HG03520 (cell line): ENCODE measurements around the gene GAS2.

Experiments used
- ATAC-seq: cut with Tn5 transposase; IDR thresholded peaks from one replicate; pipeline ENCODE4 v1.9.1; 2021; ENCODE audit warnings: mild to moderate bottlenecking, moderate library complexity; ENCODE audit not compliant: unreplicated experiment

Gene GAS2

DNA sequence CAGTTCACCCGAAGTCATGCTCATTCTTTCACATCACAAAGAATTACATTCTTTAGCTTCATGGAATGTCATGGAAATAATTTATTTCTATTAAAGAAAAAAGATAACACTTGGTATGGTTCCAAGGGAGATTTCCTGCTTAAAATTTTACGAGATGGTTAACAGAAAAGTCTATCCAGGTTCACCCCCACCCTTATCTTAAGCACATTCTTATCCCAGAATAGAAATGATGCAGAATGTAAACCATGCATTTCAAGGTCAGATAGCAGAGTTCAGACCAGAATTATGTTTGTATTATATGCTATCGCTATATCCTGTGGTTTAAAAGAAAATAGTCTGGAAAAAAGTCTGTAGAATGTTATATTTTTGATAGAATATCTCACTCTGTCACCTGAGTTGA, 58.7 kb downstream of the GAS2 start:
- no peak for ATAC-seq

- no peak for ATAC-seq
Measured at GRCh38 chr11:22728600-22729389, 62.4 kb downstream of the GAS2 start.

GRCh38 chr11:22730319-22730718, 63.9 kb downstream of the GAS2 start:
- ATAC-seq = no peak

- ATAC-seq = no peak
Measured at GRCh38 chr11:22732588-22732987, 66.2 kb downstream of the GAS2 start.

DNA sequence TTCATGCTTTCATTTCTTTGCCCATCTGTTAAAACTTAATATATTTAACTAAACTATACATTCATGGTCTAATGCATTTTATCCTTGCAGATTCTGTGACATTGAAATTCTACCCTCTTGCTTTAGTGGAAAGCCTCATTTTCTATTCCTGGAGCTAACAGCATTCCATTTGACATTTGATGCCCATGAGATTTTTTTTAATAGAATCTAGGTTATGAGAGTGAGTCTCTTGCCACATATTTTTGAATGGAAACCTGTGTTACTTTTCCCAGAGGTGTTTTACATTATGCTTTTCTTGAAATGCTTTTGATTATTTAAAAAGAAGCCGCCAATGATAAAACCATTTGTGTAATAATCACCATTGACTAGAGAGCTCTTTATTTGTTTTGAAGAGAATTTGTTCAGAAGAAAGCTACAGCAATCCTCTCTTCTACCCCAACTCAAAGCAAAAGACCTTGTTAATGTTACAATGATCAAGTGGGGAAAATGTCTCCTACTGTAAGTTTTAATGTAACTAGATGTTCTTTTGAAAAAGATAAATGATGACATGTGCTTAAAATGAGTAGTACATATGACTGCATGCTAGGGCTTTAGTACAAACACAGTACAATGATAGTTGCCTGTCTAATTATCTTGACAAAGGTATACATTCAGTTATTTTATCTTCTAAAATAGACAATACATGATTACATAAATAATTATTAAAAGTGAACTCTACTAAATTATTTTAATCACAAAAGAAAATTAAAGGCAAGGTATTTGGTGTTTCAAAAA, 67.3 kb downstream of the GAS2 start:
- no peak for ATAC-seq

GRCh38 chr11:22734628-22735345, 68.4 kb downstream of the GAS2 start:
- no peak for ATAC-seq

GRCh38 chr11:22742157-22742613, 75.8 kb downstream of the GAS2 start:
- ATAC-seq = no peak

GRCh38 chr11:22749536-22749935, 83.1 kb downstream of the GAS2 start:
- ATAC-seq = no peak

DNA sequence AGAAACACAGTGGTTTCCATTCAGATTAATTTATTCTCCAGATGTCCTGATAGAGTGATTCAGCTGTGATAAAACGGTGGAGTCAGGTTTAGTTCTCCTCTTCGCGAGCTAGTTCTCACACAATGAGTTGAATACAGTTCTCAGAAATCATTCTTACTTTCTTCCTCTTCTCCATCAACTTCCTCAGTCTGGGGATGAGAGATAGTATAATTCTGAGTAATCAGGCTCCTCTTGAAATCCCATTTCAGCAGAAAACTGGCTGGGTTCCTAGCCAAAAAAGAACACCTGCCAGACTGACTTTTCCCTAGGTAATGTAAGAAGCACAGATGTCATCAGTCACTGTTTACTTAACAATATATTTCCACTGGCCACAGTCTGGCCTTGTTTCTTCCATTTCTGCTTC, 86.5 kb downstream of the GAS2 start:
- ATAC-seq = no peak

GRCh38 chr11:22753416-22753815, 87.0 kb downstream of the GAS2 start:
- no peak for ATAC-seq

GRCh38 chr11:22761066-22761465, 94.7 kb downstream of the GAS2 start:
- no peak for ATAC-seq

GRCh38 chr11:22763166-22763565, 96.8 kb downstream of the GAS2 start:
- ATAC-seq = no peak

DNA sequence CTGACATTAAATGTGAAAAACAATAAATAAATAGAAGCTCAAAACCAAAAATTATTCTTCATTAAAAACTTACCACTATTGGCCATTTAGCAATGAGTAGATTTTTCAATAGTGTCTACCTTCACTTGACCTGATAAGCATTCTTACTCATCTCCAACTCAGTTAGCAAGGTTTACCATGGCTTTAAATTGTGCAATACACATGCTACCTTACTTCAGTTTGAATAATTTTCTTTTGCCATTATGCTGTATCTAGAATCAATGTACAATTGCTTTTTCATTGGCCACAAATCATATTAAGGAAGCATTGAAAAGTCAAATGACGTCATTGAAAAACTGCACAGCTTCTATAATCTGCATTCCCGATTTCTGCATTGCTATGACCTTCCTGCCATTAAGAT, 98.3 kb downstream of the GAS2 start:
- ATAC-seq = no peak

DNA sequence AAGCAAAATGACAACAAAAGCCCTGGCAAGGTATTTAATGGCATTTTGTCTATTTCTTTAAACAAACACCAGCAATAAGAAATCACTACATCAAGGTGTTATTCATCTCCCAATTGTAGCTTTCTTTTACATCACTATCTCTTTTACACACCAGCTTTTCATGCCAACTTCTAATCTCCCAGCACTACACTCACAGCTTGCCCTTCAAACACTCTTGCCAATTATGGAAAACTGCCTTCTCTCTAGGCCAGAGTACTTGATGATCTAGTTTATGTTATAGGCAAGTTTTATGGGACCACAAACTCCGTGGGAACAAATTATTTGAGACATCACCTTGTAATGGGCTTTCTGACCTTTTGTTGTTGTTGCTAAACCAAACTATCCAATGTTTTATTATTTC, 101.9 kb downstream of the GAS2 start:
- no peak for ATAC-seq

GRCh38 chr11:22769081-22769480, 102.7 kb downstream of the GAS2 start:
- ATAC-seq = no peak

DNA sequence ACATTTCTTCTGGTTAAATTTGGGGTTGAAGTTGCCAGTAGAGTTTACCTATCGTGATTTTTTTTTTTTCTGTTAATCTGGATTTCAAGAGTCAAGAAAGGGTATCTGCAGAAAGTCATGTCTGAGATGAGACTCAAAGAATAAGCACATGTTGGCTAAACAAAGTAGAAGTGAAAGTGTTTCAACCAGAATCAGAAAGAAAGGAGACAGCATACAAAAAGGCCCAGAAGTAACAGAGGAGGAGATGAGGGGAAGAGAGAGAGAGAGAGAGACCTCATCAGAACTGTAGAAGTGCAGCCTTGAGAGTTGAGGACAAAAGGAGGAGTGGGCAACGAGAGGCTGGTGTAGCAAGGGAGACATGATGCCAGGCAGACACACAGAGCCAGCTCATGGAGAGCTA, 108.3 kb downstream of the GAS2 start:
- peak; percentile 71 for ATAC-seq

- ATAC-seq = no peak
Measured at GRCh38 chr11:22775248-22775647, 108.8 kb downstream of the GAS2 start.

- no peak for ATAC-seq
Measured at GRCh38 chr11:22778642-22779041, 112.2 kb downstream of the GAS2 start.

DNA sequence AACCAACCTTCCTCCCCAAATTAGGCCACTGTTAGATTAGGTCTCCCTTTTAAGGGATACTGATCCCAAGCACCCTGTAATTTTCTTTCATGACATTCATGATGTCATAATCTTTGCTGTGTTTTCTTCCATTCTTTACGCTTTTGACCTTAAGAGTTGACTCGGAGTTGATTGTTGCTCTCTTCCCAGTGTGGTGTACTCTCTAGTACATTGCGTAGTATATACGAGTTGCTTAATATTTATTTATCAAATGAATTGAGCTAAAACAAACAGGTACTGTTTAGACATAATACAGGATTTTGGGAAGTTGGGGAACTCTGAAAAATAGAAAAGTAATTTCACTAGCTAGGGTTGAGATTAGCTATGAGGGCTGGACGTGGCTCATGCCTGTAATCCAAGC, 113.4 kb downstream of the GAS2 start:
- ATAC-seq = no peak

- ATAC-seq = peak; percentile 90
Measured at GRCh38 chr11:22780952-22781593, 114.7 kb downstream of the GAS2 start.

GRCh38 chr11:22785251-22785650, 118.8 kb downstream of the GAS2 start:
- no peak for ATAC-seq
